Caki2 (cell line): ENCODE measurements around the gene CEP57L1. TPM values are rescaled to one million over a fixed set of nuclear protein-coding genes. Genes with fewer than 3 reads are reported as not detected.
A peak's percentile ranks its signal among the peaks of the same experiment; 100 is the strongest.
"Not testable (repeated sequence)": the region's sequence is repeated elsewhere in the genome, so short reads cannot be mapped to it uniquely, and the experiment has no call there.

ENCODE experiments used
- DNase-seq: peaks from one replicate; pipeline ENCODE4 v3.0.0-alpha.2; 2015; ENCODE audit warnings: low read depth
- in situ Hi-C: cut with HindIII; loops from 2 replicates; pipeline ENCODE4 v1.10.0; 2016; ENCODE audit warnings: low sequenced_read_pairs, low pct_unique_long_range_greater_than_20kb, mixed read lengths
- total RNA-seq: library from RNA; depleted of rRNA; stranded (reverse); fragments of >200 nt; shearing (Covaris generic); gene quantifications from 2 replicates; pipeline ENCODE4 v1.2.3, GENCODE V29; 2014; ENCODE audit warnings: low replicate concordance

The CEP57L1 gene
- total RNA-seq, 1 experiment from 2014 or later = 18.2 TPM

DNA sequence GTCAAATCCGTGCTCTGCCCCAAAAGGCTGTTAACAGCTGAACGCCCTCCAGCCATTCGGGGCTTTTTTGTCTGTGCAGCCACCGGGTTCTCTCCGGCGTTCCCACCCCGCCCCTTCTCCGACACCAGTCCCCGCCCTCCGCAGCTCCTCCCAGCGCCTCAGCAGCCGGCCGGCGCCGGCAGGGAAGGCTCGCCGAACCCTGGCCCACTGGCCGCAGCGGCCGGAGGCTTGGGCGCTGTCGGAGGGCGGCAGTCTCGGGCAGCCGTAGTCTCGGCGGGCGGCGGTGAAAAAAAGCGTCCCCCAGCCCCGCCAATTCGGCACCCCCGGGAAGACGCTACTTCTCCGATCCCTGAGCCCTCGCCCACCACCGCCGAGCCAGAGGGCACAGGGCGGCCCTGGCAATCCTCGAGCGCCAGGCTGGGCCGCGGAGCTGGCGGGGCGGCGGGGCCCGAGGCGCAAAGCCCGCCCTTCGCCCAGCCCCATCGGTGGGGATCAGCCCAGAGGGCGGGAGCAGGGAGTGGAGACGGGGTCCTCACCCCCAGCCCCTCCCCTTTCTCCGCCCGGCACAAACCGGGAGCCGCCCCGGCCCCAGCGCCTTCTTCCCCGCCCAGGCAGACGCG, 781 bp upstream of the CEP57L1 start, which contains the start of gene SESN1:
SESN1 (minus strand) TSS at position 431 of the 620 bp plus-strand sequence. CDS start 773 bp downstream, outside the sequence.
- in situ Hi-C loops = no loop called here
- DNase-seq = peak; percentile 96

DNA sequence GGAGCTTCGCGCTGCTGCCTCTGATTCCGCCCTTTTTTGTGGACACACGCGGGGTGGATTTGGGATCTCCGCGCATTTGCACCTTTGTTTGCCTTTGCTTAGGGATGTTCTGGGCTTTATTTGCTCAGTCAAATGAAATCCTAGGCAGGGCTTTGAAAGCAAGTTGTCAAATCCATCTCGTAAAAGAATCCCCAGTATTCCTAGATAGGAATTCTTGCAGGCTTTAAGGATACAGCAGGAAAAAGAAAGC, 453 bp downstream of the CEP57L1 start:
- in situ Hi-C loops = no loop called here
- DNase-seq = no peak

DNA sequence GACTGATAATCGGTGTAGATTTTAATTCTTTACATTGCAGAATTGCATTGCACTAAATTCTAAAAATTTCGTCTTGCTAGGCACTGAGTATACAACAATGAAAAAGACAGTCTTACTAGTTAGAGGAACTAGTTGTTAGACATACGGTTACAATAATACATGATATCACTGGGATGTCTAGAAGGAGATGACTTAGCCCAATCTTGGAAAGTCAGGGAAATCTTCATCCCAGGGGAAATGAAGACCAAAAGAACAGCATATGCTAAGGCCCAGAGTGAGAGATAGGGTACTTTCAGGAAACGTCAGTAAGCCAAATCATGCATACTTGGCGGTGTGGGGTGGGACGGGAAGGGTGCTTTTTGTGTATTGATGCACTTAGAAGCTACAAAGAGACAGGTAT, 901 bp downstream of the CEP57L1 start:
- DNase-seq = no peak
- in situ Hi-C loops = no loop called here

DNA sequence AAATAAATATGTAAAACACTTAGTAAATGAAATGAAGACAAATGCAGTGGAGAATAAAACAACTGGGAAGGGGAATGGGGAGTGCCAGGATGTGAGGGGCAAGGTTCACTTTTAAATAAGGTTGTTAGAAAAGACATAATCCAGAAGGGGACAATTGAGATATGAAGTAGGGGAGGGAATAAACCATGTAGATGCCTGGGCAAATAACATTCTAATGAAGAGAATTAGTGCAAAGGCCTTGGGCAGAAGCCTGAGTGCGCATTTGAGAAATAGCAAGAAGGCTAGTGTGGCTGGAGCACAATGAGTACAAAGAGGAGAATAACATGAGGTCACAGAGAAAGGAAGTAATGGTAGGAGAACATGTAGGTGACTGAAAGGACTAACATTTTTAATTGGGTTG, 2.4 kb downstream of the CEP57L1 start:
- no peak for DNase-seq
- in situ Hi-C loops = no loop called here

DNA sequence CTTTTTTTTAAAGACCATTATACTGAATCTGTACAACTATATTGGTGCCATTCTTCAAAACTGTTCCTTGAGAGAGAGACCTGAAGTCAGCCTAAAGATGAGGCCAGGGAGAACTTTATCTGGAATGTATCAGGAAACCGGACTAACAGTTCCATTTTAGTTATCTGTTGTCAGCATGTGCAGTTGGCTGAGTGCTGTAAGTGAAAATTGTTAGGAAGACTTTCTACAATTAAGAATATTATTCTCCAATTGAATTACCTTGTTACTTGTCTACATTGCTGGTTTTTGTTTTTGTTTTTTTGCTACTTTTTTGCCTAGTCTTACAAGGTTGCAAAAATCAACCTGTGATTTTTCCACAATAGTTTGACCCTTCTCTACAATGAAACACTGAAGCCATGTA, 7.5 kb downstream of the CEP57L1 start:
- DNase-seq = no peak
- in situ Hi-C loops = no loop called here

DNA sequence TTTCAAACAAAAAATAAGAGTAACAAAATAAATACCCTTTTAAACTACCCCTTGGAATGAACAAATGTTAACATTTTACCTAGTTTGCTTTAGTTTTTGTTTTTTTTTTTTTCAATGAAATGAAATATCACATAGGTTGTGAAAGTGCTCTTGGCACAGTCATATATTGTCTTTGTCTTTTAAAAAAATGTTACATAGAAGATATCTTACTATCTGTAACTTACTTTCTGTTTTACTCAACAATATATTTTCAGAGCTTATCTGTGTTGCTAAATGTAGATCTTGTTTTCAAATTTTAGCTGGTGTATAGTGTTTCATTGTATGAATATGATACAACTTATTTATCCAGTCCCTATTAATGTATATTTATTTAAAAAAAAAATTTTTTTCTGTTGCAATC, 8.6 kb downstream of the CEP57L1 start:
- DNase-seq = no peak
- in situ Hi-C loops = no loop called here

DNA sequence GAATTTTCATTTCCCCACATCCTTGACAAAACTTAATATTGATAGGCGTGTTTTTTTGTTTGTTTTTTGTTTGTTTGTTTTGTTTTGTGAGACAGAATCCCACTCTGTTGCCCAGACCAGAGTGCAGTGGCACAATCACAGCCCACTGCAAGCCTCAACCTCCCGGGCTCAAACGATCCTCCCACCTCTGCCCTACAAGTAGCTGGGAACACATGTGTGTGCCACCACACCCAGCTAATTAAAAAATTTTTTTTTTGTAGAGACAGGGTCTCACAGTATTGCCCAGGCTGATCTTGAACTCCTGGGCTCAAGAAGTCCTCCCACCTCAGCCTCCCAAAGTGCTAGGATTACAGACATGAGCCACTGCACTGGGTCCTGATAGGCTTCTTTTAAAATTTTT, 9.2 kb downstream of the CEP57L1 start:
- in situ Hi-C loops = no loop called here
- no peak for DNase-seq

DNA sequence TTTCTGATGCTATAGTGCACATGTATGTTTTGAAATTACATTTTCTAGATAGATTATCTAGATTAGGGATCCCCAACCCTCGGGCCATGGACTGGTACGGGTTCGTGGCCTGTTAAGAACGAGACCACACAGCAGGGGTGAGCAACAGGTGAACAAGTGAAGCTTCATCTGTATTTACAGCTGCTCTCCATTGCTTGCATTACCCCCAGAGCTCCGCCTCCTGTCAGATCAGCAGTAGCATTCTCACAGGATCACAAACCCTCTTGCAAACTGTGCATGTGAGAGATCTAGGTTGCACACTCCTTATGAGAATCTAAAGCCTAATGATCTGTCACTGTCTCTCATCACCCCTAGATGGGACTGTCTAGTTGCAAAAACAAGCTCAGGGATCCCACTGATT, 10.4 kb downstream of the CEP57L1 start:
- in situ Hi-C loops = no loop called here
- no peak for DNase-seq

DNA sequence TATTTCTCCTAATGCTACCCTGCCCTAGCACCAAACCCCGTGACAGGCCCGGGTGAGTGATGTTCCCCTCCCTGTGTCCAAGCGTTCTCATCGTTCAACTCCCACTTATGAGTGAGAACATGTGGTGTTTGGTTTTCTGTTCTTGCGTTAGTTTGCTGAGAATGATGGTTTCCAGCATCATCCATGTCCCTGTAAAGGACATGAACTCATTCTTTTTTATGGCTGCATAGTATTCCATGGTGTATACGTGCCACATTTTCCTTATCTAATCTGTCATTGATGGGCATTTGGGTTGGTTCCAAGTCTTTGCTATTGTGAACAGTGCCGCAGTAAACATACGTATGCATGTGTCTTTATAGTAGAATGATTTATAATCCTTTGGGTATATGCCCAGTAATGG, 14.4 kb downstream of the CEP57L1 start:
- in situ Hi-C loops, DNase-seq: not testable (repeated sequence)

DNA sequence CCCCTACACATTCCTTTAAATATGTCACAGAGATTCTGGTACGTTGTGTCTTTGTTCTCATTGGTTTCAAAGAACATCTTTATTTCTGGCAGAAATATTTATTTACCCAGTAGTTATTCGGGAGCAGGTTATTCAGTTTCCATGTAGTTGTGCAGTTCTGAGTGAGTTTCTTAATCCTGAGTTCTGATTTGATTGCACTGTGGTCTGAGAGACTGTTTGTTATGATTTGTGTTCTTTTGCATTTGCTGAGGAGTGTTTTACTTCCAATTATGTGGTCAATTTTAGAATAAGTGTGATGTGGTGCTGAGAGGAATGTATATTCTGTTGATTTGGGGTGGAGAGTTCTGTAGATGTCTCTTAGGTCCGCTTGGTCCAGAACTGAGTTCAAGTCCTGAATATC, 17.4 kb downstream of the CEP57L1 start:
- in situ Hi-C loops, DNase-seq: not testable (repeated sequence)

DNA sequence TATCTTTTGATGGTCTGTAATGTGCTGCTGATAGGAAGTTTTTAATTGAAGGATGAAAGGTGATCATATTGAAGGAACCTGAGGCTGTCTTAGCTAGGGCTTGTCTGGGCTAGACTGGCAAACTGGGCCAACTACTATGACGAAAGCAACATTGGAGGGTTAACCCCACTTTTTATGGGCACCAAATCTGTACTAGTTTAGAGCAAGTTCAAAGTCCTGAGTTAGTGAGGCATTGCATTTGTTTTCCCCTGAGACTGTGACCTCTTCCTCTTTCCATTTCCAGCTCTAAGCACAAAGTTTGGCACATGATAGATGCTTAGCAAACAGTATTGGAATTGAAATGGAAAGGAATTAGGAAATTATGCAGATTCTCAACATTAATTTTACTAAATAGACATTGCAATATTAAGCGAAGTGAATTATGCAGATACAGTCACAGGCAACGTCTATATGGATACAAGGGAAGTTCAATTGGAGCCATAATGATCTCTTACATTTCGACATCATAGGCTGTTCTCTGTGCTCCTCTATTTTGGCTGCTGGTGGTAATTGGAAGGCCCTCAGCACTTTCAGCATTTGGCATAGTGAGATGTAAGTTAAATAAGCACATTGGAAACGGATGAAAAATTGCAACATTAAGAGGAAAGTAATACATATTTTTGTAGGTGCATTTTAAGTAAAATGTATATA, 22.2 kb downstream of the CEP57L1 start:
- in situ Hi-C loops = no loop called here
- DNase-seq = no peak

DNA sequence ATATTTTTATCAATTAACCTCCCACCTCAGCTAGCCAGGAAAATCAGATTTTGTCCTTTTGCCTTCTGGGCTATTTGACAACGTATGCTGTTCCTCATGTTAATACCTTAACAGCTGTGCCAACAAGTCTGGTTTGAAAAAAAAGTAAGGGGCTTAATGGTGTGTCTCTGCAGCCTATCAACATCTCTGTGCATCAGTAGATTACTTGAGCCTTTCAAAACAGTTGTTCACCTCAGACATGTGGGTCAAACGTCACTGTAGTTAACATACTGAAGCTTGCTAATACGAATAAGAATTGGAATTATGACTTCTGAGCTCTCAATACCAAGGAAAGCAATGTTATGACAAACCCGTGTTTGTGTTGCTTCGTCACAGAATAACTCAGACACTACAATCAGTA, 23.0 kb downstream of the CEP57L1 start:
- in situ Hi-C loops = no loop called here
- DNase-seq = no peak

DNA sequence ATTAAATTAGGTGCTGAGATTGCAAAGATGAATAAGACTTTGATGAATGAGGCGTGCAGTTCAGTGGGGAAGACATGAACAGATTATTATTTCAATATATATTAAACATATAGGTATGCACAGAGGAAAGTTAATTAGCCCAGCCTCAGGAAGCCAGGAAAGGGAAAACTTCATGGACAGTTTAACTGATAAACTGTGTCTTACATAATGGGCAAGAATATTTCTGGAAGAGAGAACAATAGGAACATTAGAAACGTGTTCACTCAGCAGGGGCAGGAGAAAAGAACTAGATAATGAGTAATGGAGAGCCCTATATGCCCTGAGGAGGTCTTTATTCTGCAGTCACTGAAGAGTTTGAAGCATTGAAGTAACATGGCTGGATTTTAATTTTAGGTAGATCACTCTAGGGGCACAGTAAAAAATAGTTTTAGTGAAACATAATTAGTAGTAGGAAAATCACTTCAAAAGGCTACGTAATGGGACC, 23.6 kb downstream of the CEP57L1 start:
- DNase-seq = no peak
- in situ Hi-C loops = no loop called here

DNA sequence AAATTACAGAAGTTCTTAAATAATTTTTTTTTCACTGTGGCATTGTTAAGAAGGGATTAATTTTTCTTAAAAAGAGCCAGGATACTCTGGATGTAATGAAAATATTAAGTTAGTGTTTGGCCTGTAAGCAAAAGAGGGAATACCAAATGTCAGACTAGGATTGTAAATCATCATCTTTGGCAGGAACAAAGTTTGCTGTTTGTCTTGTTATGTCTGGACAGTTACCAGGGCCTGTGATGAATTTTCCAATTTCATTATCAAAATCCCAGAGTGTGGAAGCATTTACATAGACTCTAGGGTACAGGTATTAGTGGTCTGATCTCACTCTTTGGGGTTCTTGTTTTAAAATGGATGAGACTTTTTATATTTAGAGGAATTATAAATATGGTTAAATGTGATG, 26.1 kb downstream of the CEP57L1 start:
- no peak for DNase-seq
- in situ Hi-C loops = no loop called here

DNA sequence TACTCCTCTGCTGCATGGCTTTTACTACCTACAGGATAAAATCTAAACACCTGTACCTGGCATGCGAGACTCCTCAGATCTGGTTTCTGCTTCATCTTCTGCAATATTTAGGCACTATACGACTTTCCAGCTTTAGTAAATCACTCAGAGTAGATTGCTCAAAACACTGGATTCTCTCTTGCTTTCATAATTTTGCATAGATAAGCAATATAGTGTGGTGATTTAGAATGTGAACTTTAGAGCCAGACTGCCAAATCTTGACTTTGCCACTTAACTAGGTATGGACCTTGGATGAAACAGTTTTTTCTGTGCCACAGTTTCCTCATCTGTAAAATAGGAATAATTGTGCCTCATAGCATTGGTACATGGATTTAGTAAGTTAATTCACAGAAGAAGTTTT, 28.9 kb downstream of the CEP57L1 start:
- DNase-seq = no peak
- in situ Hi-C loops = no loop called here

DNA sequence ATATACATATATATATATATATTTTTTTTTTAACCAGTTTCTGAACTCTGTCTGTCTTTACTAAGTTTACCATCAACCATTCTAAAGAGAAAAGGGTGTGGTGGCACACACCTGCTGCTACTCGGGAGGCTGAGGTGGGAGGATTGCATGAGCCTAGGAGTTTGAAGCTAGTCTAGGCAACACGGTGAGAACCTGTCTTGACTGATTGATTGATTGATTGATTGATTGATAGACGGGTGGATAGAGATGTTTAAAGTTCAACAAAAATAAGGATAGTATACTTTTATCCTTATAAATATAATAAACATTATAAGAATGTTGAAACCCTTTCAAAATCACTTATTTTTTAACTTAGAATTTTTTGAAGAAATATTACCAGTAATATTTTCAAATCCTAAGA, 30.2 kb downstream of the CEP57L1 start:
- no peak for DNase-seq
- in situ Hi-C loops = no loop called here

DNA sequence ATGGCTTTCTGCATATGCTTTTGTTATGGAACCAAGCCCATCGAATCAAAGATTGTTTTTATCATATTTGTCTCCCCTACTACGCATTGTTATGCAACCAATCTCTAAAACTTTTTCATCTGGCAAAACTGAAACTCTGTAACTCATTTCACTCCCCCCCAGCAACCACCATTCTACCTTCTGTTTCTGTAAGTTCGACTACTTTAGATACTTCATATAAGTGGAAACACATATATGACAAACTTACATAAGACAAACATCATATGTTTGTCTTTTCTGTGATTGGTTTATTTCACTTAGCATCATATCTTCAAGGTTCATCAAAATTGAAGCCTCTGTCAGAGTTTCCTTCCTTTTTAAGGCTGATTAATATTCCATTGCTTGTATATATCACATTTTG, 34.8 kb downstream of the CEP57L1 start:
- in situ Hi-C loops = no loop called here

DNA sequence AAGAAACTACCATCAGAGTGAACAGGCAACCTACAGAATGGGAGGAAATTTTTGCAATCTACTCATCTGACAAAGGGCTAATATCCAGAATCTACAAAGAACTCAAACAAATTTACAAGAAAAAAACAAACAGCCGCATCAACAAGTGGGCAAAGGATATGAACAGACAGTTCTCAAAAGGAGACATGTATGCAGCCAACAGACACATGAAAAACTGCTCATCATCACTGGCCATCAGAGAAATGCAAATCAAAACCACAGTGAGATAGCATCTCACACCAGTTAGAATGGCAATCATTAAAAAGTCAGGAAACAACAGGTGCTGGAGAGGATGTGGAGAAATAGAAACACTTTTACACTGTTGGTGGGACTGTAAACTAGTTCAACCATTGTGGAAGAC, 40.3 kb downstream of the CEP57L1 start:
- DNase-seq, in situ Hi-C loops: not testable (repeated sequence)

More for the DNA sequence above, 34.8 kb downstream of the CEP57L1 start:
- DNase-seq = no peak

DNA sequence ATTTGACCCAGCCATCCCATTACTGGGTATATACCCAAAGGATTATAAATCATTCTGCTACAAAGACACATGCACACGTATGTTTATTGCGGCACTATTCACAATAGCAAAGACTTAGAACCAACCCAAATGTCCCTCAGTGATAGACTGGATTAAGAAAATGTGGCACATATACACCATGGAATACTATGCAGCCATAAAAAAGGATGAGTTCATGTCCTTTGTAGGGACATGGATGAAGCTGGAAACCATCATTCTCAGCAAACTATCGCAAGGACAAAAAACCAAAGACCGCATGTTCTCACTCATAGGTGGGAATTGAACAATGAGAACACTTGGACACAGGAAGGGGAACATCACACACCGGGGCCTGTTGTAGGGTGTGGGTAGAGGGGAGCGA, 40.7 kb downstream of the CEP57L1 start:
- in situ Hi-C loops = not testable (repeated sequence)

DNA sequence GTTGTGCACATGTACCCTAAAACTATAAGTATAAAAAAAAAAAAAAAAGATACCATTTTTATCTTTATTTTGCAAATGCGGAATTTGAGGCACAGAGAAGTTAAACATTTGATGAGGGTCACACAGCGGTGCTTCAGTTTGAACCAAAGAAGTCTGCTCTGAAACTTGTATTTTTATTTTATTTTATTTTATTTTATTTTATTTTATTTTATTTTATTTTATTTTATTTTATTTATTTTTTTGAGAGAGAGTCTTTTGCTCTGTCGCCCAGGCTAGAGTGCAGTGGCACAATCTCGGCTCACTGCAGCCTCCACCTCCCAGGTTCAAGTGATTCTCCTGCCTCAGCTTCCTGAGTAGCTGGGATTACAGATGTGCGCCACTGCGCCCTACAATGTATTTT, 41.2 kb downstream of the CEP57L1 start:
- in situ Hi-C loops, DNase-seq: not testable (repeated sequence)

More for the DNA sequence above, 40.7 kb downstream of the CEP57L1 start:
- DNase-seq = not testable (repeated sequence)
